HL-60 (cell line): Measurements from ENCODE around the gene SERPINA4.

Source experiments
- DNase-seq, 2 experiments: peaks; one replicate each; pipeline ENCODE4 v3.0.0-alpha.2; 2010 to 2020; ENCODE audit warnings: low read depth in 1 of 2, low spot score in 1 of 2
- H3K27ac ChIP-seq: fragments of 250-450 bp; sonication (Bioruptor Pico); replicated peaks from 2 replicates; pipeline ENCODE4 v1.5.1; 2020; ENCODE audit warnings: mild to moderate bottlenecking, moderate library complexity
- H3K27me3 ChIP-seq: fragments of 250-450 bp; sonication (Bioruptor Pico); 2 replicates; pipeline ENCODE4 v1.5.1; 2021; ENCODE audit warnings: mild to moderate bottlenecking, moderate library complexity; ENCODE audit not compliant: insufficient read depth, poor library complexity, severe bottlenecking
- H3K4me3 ChIP-seq: replicated peaks from 2 replicates; pipeline ENCODE4 v1.5.1; 2011; ENCODE audit warnings: mild to moderate bottlenecking, control low read depth, low read length; ENCODE audit not compliant: insufficient read depth
- CTCF ChIP-seq: IDR thresholded peaks from one replicate; pipeline ENCODE4 v1.5.1; 2011; ENCODE audit warnings: low read length, control low read depth, inconsistent platforms; ENCODE audit not compliant: insufficient read depth
- GABPA ChIP-seq: IDR thresholded peaks from 2 replicates; pipeline ENCODE4 v1.6.1; 2012; ENCODE audit warnings: low read depth
- POLR2AphosphoS5 ChIP-seq: IDR thresholded peaks from 2 replicates; pipeline ENCODE4 v1.6.1; 2012; ENCODE audit warnings: low read depth
- REST ChIP-seq: IDR thresholded peaks from 2 replicates; pipeline ENCODE4 v1.6.1; 2012; ENCODE audit warnings: low read depth; ENCODE audit not compliant: insufficient replicate concordance
- SPI1 ChIP-seq: IDR thresholded peaks from 2 replicates; pipeline ENCODE4 v1.6.1; 2012; ENCODE audit warnings: low read depth, mild to moderate bottlenecking, borderline replicate concordance

Gene SERPINA4

GRCh38 chr14:94562022-94562421 lies 780 bp downstream of the SERPINA4 start:
- no peak for DNase-seq
- H3K27ac ChIP-seq = no peak overlapping the region
- no peak for TF ChIP-seq GABPA
- no peak for TF ChIP-seq REST
- no peak for TF ChIP-seq SPI1
- no peaks in the 10 kb centered on the region for H3K27me3 ChIP-seq
- no peak overlapping the region for H3K4me3 ChIP-seq

GRCh38 chr14:94562941-94563883 lies 2.0 kb downstream of the SERPINA4 start:
- no peak overlapping the region for H3K4me3 ChIP-seq
- no peak for DNase-seq
- TF ChIP-seq SPI1 = no peak
- no peak for TF ChIP-seq CTCF
- no peak for TF ChIP-seq REST
- TF ChIP-seq POLR2AphosphoS5 = no peak
- TF ChIP-seq GABPA = no peak
- no peak overlapping the region for H3K27ac ChIP-seq
- H3K27me3 ChIP-seq = no peaks in the 10 kb centered on the region

GRCh38 chr14:94564381-94564780 lies 3.1 kb downstream of the SERPINA4 start:
- Histone ChIP-seq H3K27me3 (no peaks in the 10 kb centered on the region), H3K4me3 (no peak overlapping the region), H3K27ac (no peak overlapping the region)
- DNase-seq = no peak
- no peak for TF ChIP-seq GABPA
- TF ChIP-seq CTCF = no peak
- TF ChIP-seq POLR2AphosphoS5 = no peak
- no peak for TF ChIP-seq REST
- TF ChIP-seq SPI1 = no peak
